OCI-M2 (cell line): ENCODE data around the gene LEKR1.

Experiments used
- DNase-seq: peaks from one replicate; lab custom pipeline; 2025; ENCODE audit not compliant: unreplicated experiment; lab: John Stamatoyannopoulos, UW

LEKR1 gene

GRCh38 chr3:157075693-157076420, 249.7 kb downstream of the LEKR1 start:
- no peak for DNase-seq

GRCh38 chr3:157077565-157077991, 251.4 kb downstream of the LEKR1 start:
- DNase-seq = no peak

- no peak for DNase-seq
Observed at GRCh38 chr3:157078131-157078810, 252.1 kb downstream of the LEKR1 start.

GRCh38 chr3:157078811-157079185, 252.6 kb downstream of the LEKR1 start:
- no peak for DNase-seq

GRCh38 chr3:157079676-157080369, 253.7 kb downstream of the LEKR1 start:
- DNase-seq = no peak

GRCh38 chr3:157081626-157082210, 255.6 kb downstream of the LEKR1 start:
- no peak for DNase-seq

GRCh38 chr3:157082305-157082982, 256.3 kb downstream of the LEKR1 start:
- no peak for DNase-seq

GRCh38 chr3:157083824-157084223, 257.7 kb downstream of the LEKR1 start:
- no peak for DNase-seq

- DNase-seq = no peak
Observed at GRCh38 chr3:157086060-157086750, 260.1 kb downstream of the LEKR1 start.

- DNase-seq = no peak
Observed at GRCh38 chr3:157086775-157087174, 260.6 kb downstream of the LEKR1 start.

GRCh38 chr3:157087373-157087772, 261.2 kb downstream of the LEKR1 start:
- DNase-seq = no peak

GRCh38 chr3:157087780-157088600, 261.8 kb downstream of the LEKR1 start:
- DNase-seq = no peak

- no peak for DNase-seq
Observed at GRCh38 chr3:157088601-157089454, 262.7 kb downstream of the LEKR1 start.

- DNase-seq = no peak
Observed at GRCh38 chr3:157089455-157090221, 263.5 kb downstream of the LEKR1 start.

GRCh38 chr3:157091083-157091833, 265.1 kb downstream of the LEKR1 start:
- no peak for DNase-seq

GRCh38 chr3:157092230-157092629, 266.1 kb downstream of the LEKR1 start:
- DNase-seq = no peak

- no peak for DNase-seq
Observed at GRCh38 chr3:157093096-157093495, 266.9 kb downstream of the LEKR1 start.
